LNCaP clone FGC (cell line): ENCODE measurements around the gene TMEM237.

Source experiments
- DNase-seq: peaks from one replicate; pipeline ENCODE4 v3.0.0-alpha.2; 2011; ENCODE audit warnings: low read depth
- H3K4me3 ChIP-seq: 2 replicates; pipeline ENCODE4 v1.5.1; 2011; ENCODE audit warnings: mild to moderate bottlenecking, low read depth, low read length, control low read depth
- TF ChIP-seq, protein P1 (sequence below): IDR thresholded peaks from 2 replicates; pipeline ENCODE4 v1.5.1; 2012; ENCODE audit warnings: mild to moderate bottlenecking; ENCODE audit not compliant: control insufficient read depth, insufficient read depth; ENCODE audit errors: extremely low read depth

The TMEM237 gene

DNA sequence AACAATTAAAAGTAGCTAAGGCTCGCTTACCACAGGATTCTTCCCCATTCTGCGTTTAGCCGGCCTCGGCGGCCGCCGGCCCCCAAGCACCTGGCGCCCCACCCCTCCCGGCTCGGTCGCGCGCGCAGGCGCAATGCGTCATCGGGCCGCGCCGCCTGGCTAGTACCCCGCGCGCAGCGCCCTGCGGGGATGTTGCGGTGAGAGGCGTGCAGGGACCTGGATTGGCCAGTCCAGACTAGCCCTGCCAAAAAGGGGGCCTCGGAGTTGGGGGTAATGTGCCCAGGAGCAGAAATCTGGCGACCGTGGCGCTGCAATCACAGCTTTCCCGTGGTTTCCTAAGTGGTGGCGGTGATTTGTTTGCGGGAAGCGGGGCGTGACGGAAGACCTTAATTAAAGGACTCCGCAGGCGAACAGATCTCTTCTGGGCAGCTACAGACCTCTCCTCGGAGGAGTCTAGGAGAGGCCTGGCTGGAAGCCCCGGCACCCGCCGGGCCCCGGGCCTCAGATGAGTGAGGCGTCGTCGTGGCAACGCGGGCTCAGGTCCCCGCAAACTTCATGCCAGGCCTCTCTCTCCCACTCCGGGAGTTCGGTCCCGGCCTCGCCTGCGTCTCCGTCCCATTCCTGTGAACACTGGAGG is 606 bp downstream of the TMEM237 start:
- peak; percentile 13 for DNase-seq
- TF ChIP-seq, protein P1, sequence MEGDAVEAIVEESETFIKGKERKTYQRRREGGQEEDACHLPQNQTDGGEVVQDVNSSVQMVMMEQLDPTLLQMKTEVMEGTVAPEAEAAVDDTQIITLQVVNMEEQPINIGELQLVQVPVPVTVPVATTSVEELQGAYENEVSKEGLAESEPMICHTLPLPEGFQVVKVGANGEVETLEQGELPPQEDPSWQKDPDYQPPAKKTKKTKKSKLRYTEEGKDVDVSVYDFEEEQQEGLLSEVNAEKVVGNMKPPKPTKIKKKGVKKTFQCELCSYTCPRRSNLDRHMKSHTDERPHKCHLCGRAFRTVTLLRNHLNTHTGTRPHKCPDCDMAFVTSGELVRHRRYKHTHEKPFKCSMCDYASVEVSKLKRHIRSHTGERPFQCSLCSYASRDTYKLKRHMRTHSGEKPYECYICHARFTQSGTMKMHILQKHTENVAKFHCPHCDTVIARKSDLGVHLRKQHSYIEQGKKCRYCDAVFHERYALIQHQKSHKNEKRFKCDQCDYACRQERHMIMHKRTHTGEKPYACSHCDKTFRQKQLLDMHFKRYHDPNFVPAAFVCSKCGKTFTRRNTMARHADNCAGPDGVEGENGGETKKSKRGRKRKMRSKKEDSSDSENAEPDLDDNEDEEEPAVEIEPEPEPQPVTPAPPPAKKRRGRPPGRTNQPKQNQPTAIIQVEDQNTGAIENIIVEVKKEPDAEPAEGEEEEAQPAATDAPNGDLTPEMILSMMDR: no peak
- H3K4me3 ChIP-seq: peak overlapping the region; percentile 74

- H3K4me3 ChIP-seq: peak overlapping the region; percentile 74
- TF ChIP-seq, protein P1: no peak
- peak; percentile 15 for DNase-seq
Measured at GRCh38 chr2:201642086-201642578, 1.2 kb downstream of the TMEM237 start.

GRCh38 chr2:201639205-201639604 is 4.1 kb downstream of the TMEM237 start:
- H3K4me3 ChIP-seq: no peak overlapping the region
- TF ChIP-seq, protein P1: no peak
- DNase-seq: no peak

DNA sequence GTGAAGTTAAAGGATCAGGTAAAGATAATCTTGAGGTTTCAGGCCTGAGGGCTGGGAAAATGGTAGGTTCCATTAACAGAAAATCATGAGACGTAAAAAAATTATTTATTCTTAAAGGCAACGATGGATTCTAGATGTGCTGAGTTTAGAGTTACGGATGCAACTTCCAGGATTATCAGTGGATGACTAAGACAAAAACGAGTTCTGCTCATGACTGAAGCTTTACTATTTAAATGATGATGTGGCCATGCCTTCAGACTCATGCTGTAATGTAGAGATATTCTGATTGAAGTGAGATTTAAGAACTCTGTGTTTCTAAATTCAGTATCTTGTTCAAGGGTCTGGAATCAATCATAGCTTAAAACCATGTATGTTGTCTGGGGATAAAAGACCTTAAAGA is 5.0 kb downstream of the TMEM237 start:
- no peak overlapping the region for H3K4me3 ChIP-seq
- TF ChIP-seq, protein P1: no peak
- no peak for DNase-seq

GRCh38 chr2:201633661-201634249 is 9.5 kb downstream of the TMEM237 start:
- H3K4me3 ChIP-seq: no peak overlapping the region
- no peak for DNase-seq
- TF ChIP-seq, protein P1: no peak

- no peak overlapping the region for H3K4me3 ChIP-seq
- no peak for DNase-seq
- TF ChIP-seq, protein P1: no peak
Measured at GRCh38 chr2:201631041-201631440, 12.3 kb downstream of the TMEM237 start.
